GM23338 (cell line): Measurements from ENCODE around the gene VPS41. TPM values are rescaled to one million over a fixed set of nuclear protein-coding genes. Genes with fewer than 3 reads are reported as not detected.

Experiments
- ATAC-seq: fragments of 200-7000 bp; cut with Tn5 transposase; 3 replicates; pipeline ENCODE4 v1.9.1; 2020
- DNase-seq: peaks from one replicate; pipeline ENCODE4 v3.0.0-alpha.2; 2015; ENCODE audit warnings: low spot score
- H2AFZ ChIP-seq: fragments of 200-600 bp; sonication (generic); 2 replicates; pipeline ENCODE4 v1.8.0; 2016; ENCODE audit warnings: antibody characterized with exemption, mild to moderate bottlenecking, moderate library complexity
- H3F3A ChIP-seq: fragments of 200-600 bp; sonication (generic); replicated peaks from 2 replicates; pipeline ENCODE4 v1.8.0; 2017; ENCODE audit warnings: antibody characterized with exemption, mixed run types, low read depth
- H3K27ac ChIP-seq: fragments of 200-600 bp; sonication (generic); 2 replicates; pipeline ENCODE4 v1.6.1; 2016; ENCODE audit warnings: low read depth
- H3K27me3 ChIP-seq: fragments of 200-600 bp; sonication (generic); 2 replicates; pipeline ENCODE4 v1.8.0; 2016; ENCODE audit warnings: mild to moderate bottlenecking, mixed run types, moderate library complexity; ENCODE audit not compliant: insufficient read depth
- H3K36me3 ChIP-seq: fragments of 200-600 bp; sonication (generic); 2 replicates; pipeline ENCODE4 v1.8.0; 2016; ENCODE audit warnings: mild to moderate bottlenecking; ENCODE audit not compliant: insufficient read depth
- H3K4me1 ChIP-seq: fragments of 200-600 bp; sonication (generic); 2 replicates; pipeline ENCODE4 v1.8.0; 2016; ENCODE audit warnings: mild to moderate bottlenecking, moderate library complexity; ENCODE audit not compliant: insufficient read depth
- H3K4me2 ChIP-seq: fragments of 200-600 bp; sonication (generic); 2 replicates; pipeline ENCODE4 v1.7.1; 2017; ENCODE audit warnings: mixed run types
- H3K4me3 ChIP-seq: fragments of 200-600 bp; sonication (generic); 2 replicates; pipeline ENCODE4 v1.6.1; 2016; ENCODE audit warnings: mixed run types
- H3K79me2 ChIP-seq: fragments of 200-600 bp; sonication (generic); replicated peaks from 2 replicates; pipeline ENCODE4 v1.8.0; 2017; ENCODE audit warnings: mild to moderate bottlenecking; ENCODE audit not compliant: insufficient read depth
- H3K9me2 ChIP-seq: fragments of 200-600 bp; sonication (generic); 2 replicates; pipeline ENCODE4 v1.8.0; 2017; ENCODE audit not compliant: insufficient read depth
- H4K20me1 ChIP-seq: fragments of 200-600 bp; sonication (generic); replicated peaks from 2 replicates; pipeline ENCODE4 v1.8.0; 2017; ENCODE audit warnings: mild to moderate bottlenecking; ENCODE audit not compliant: insufficient read depth
- H3K27ac Mint-ChIP-seq: 2 replicates; pipeline ENCODE4 v1.8.0; 2020; ENCODE audit warnings: inconsistent platforms, mild to moderate bottlenecking, moderate library complexity, mixed read lengths
- H3K27me3 Mint-ChIP-seq: 3 replicates; pipeline ENCODE4 v1.8.0; 2022; ENCODE audit warnings: low read depth, mild to moderate bottlenecking, moderate library complexity, mixed read lengths, inconsistent platforms; ENCODE audit not compliant: insufficient read depth, poor library complexity
- H3K36me3 Mint-ChIP-seq: 3 replicates; pipeline ENCODE4 v1.8.0; 2021; ENCODE audit warnings: low read depth, mild to moderate bottlenecking, inconsistent platforms, moderate library complexity, mixed read lengths
- H3K4me1 Mint-ChIP-seq: 3 replicates; pipeline ENCODE4 v1.8.0; 2020; ENCODE audit warnings: mild to moderate bottlenecking, inconsistent platforms, mixed read lengths
- H3K4me3 Mint-ChIP-seq: 3 replicates; pipeline ENCODE4 v1.8.0; 2021; ENCODE audit warnings: moderate library complexity, mild to moderate bottlenecking, inconsistent platforms, mixed read lengths
- H3K9me3 Mint-ChIP-seq: 3 replicates; pipeline ENCODE4 v1.8.0; 2020; ENCODE audit warnings: moderate library complexity, mild to moderate bottlenecking, inconsistent platforms, mixed read lengths
- CREB1 ChIP-seq: fragments of 250-450 bp; sonication (Bioruptor Pico); IDR thresholded peaks from 2 replicates; pipeline ENCODE4 v1.5.0; 2020; ENCODE audit warnings: low read depth, mild to moderate bottlenecking, moderate library complexity
- CTCF ChIP-seq, 2 experiments: fragments of 200-600 bp in 1 of 2; sonication (generic) in 1 of 2; conservative IDR thresholded peaks; 2 replicates each; pipeline versions ENCODE4 v1.5.1 to v1.6.1; 2016 to 2017; ENCODE audit warnings: antibody characterized with exemption in 2 of 2, low read depth in 2 of 2, mild to moderate bottlenecking in 2 of 2, moderate library complexity in 1 of 2
- ETS1 ChIP-seq: IDR thresholded peaks from 2 replicates; pipeline ENCODE4 v1.6.1; 2016; ENCODE audit warnings: antibody characterized with exemption
- EZH2 ChIP-seq: fragments of 200-600 bp; sonication (generic); IDR thresholded peaks from one replicate; pipeline ENCODE4 v1.8.0; 2017; ENCODE audit warnings: antibody characterized with exemption, mild to moderate bottlenecking, low read depth; ENCODE audit not compliant: unreplicated experiment
- EZH2phosphoT487 ChIP-seq: fragments of 200-600 bp; sonication (generic); IDR thresholded peaks from one replicate; pipeline ENCODE4 v1.8.1; 2018; ENCODE audit warnings: antibody characterized with exemption; ENCODE audit not compliant: unreplicated experiment
- JUNB ChIP-seq: IDR thresholded peaks from one replicate; pipeline ENCODE4 v1.6.1; 2016; ENCODE audit warnings: antibody characterized with exemption; ENCODE audit not compliant: unreplicated experiment
- NANOG ChIP-seq: IDR thresholded peaks from 2 replicates; pipeline ENCODE4 v1.6.1; 2016; ENCODE audit warnings: antibody characterized with exemption, borderline replicate concordance
- POLR2AphosphoS5 ChIP-seq: IDR thresholded peaks from 2 replicates; pipeline ENCODE4 v1.6.1; 2016; ENCODE audit warnings: antibody characterized with exemption, low read depth
- REST ChIP-seq: IDR thresholded peaks from one replicate; pipeline ENCODE4 v1.6.1; 2018; ENCODE audit warnings: antibody characterized with exemption; ENCODE audit not compliant: unreplicated experiment
- STAT1 ChIP-seq: IDR thresholded peaks from one replicate; pipeline ENCODE4 v1.6.1; 2016; ENCODE audit warnings: antibody characterized with exemption; ENCODE audit not compliant: unreplicated experiment
- ZNF114 ChIP-seq: fragments of 250-450 bp; sonication (Bioruptor Pico); IDR thresholded peaks from 2 replicates; pipeline ENCODE4 v1.5.0; 2020; ENCODE audit warnings: mild to moderate bottlenecking, moderate library complexity
- ZNF331 ChIP-seq: fragments of 250-450 bp; sonication (Bioruptor Pico); IDR thresholded peaks from 2 replicates; pipeline ENCODE4 v1.5.0; 2020; ENCODE audit warnings: low read depth, mild to moderate bottlenecking, moderate library complexity
- ZNF462 ChIP-seq: fragments of 250-450 bp; sonication (Bioruptor Pico); IDR thresholded peaks from 2 replicates; pipeline ENCODE4 v1.5.0; 2020; ENCODE audit warnings: mild to moderate bottlenecking, moderate library complexity
- polyA plus RNA-seq: library from polyadenylated mRNA; unstranded; fragments of >200 nt; fragmentation: Nextera tagmentation; extraction: Ambion mirVana; gene quantifications from 2 replicates; pipeline ENCODE4 v1.2.1, GENCODE V29; 2016
- total RNA-seq: library from RNA; depleted of rRNA; stranded (reverse); fragments of >200 nt; shearing (Covaris generic); gene quantifications from 2 replicates; pipeline ENCODE4 v1.2.3, GENCODE V29; 2014

The VPS41 gene
- total and polyA plus RNA-seq, 2 experiments from 2014 or later = 20.2 to 41.2 TPM

GRCh38 chr7:38878694-38879457 lies 30.1 kb downstream of the VPS41 start:
- peaks cover 18% of the 10 kb centered on the region for H3K4me1 Mint-ChIP-seq
- H3K79me2 ChIP-seq = peaks cover 65% of the 10 kb centered on the region
- H3K4me2 ChIP-seq = no peak overlapping the region
- no peak overlapping the region for H3K4me3 ChIP-seq
- ATAC-seq (no peak), DNase-seq (no peak)
- peaks cover 1% of the 10 kb centered on the region for H3K27me3 Mint-ChIP-seq
- H3K27me3 ChIP-seq = no peaks in the 10 kb centered on the region
- peaks cover 4% of the 10 kb centered on the region for H3K9me2 ChIP-seq
- TF ChIP-seq JUNB = no peak
- no peak for TF ChIP-seq ZNF462 (CRISPR knock-in tag)
- no peak for TF ChIP-seq EZH2
- no peak for TF ChIP-seq ZNF114
- no peak for TF ChIP-seq NANOG
- TF ChIP-seq EZH2phosphoT487 = no peak
- no peak for TF ChIP-seq CREB1 (CRISPR knock-in tag)
- TF ChIP-seq ETS1 = no peak
- no peak for TF ChIP-seq POLR2AphosphoS5
- TF ChIP-seq REST = no peak
- no peak for TF ChIP-seq ZNF331
- TF ChIP-seq STAT1 = no peak
- TF ChIP-seq CTCF (conservative IDR thresholded peaks at IDR 0.05; ENCODE audit: low read depth in 2 of 2) = no peak
- H3K9me3 Mint-ChIP-seq = no peaks in the 10 kb centered on the region; the same call in 2 of the 3 replicates
- H3K36me3 ChIP-seq = no peaks in the 10 kb centered on the region
- H3K27ac ChIP-seq = no peak overlapping the region
- no peaks in the 10 kb centered on the region for H3F3A ChIP-seq
- no peak overlapping the region for H3K4me3 Mint-ChIP-seq
- peaks cover 7% of the 10 kb centered on the region for H3K36me3 Mint-ChIP-seq
- no peak overlapping the region for H3K27ac Mint-ChIP-seq
- no peaks in the 10 kb centered on the region; the same call in 1 of the 2 replicates for H4K20me1 ChIP-seq
- no peak overlapping the region for H2AFZ ChIP-seq
- peaks cover 2% of the 10 kb centered on the region; the same call in 1 of the 2 replicates for H3K4me1 ChIP-seq
